Fibroblast of upper back skin (primary cell): Measurements from ENCODE around the gene C9orf50.

Experiments used
- DNase-seq: peaks from one replicate; pipeline ENCODE4 v3.0.0-alpha.2; 2013

The C9orf50 gene

GRCh38 chr9:129569502-129570449 is 51.1 kb downstream of the C9orf50 start:
- DNase-seq: peak; percentile 56

- DNase-seq: peak; percentile 53
These were observed 52.1 kb downstream of the C9orf50 start for GRCh38 chr9:129568560-129569501.

- peak; percentile 75 for DNase-seq
These were observed 52.9 kb downstream of the C9orf50 start for GRCh38 chr9:129567842-129568559.

- DNase-seq: no peak
These were observed 53.6 kb downstream of the C9orf50 start for GRCh38 chr9:129567329-129567728.

- DNase-seq: no peak
These were observed 54.2 kb downstream of the C9orf50 start for GRCh38 chr9:129566563-129567266.

- no peak for DNase-seq
These were observed 58.0 kb downstream of the C9orf50 start for GRCh38 chr9:129562917-129563316.

GRCh38 chr9:129562514-129562913 is 58.4 kb downstream of the C9orf50 start:
- no peak for DNase-seq
